Lower leg skin (tissue), 3 donors: ENCODE data around the gene SPEM3.

Experiments
- CTCF ChIP-seq, 3 donors: fragments of 450-650 bp; IDR thresholded peaks; one replicate each; pipeline ENCODE4 v1.5.1; 2016; ENCODE audit warnings: antibody characterized with exemption in 3 of 3, mild to moderate bottlenecking in 3 of 3, moderate library complexity in 2 of 3
- POLR2A ChIP-seq, 2 donors: fragments of 450-650 bp; IDR thresholded peaks; one replicate each; pipeline ENCODE4 v1.6.1; 2016 to 2017; ENCODE audit warnings: antibody characterized with exemption in 2 of 2, mild to moderate bottlenecking in 1 of 2, moderate library complexity in 1 of 2

GRCh38 chr17:7480089-7480384 is 51.4 kb downstream of the SPEM3 start:
- no peak for TF ChIP-seq CTCF (IDR thresholded peaks at IDR 0.05)
- no peak for TF ChIP-seq POLR2A (IDR thresholded peaks at IDR 0.05)
